Psoas muscle (tissue), 8 donors: Measurements from ENCODE around the gene LURAP1L. TPM values are rescaled to one million over a fixed set of nuclear protein-coding genes. Genes with fewer than 3 reads are reported as not detected.

Experiments used
- ATAC-seq, 4 donors: fragments of 200-7000 bp; cut with Tn5 transposase; one replicate each; pipeline ENCODE4 v1.9.1; 2020; ENCODE audit warnings: moderate library complexity in 3 of 4, mild to moderate bottlenecking in 2 of 4
- DNase-seq, 2 donors: peaks; one replicate each; pipeline ENCODE4 v3.0.0-alpha.2; 2020
- H3K27ac ChIP-seq: fragments of 200-600 bp; one replicate; pipeline ENCODE4 v1.8.0; 2022
- H3K27me3 ChIP-seq, 3 donors: fragments of 200-600 bp in 1 of 3; one replicate each; pipeline versions ENCODE4 v1.6.1 to v1.8.0; 2013 to 2022; ENCODE audit warnings: low read length in 2 of 3, mild to moderate bottlenecking in 2 of 3, moderate library complexity in 1 of 3; ENCODE audit not compliant: insufficient read depth in 3 of 3
- H3K36me3 ChIP-seq, 2 donors: fragments of 200-600 bp in 1 of 2; one replicate each; pipeline versions ENCODE4 v1.6.1 to v1.8.0; 2013 to 2022; ENCODE audit warnings: low read depth in 1 of 2, mild to moderate bottlenecking in 1 of 2, moderate library complexity in 1 of 2; ENCODE audit not compliant: insufficient read depth in 1 of 2
- H3K4me1 ChIP-seq: fragments of 200-600 bp; one replicate; pipeline ENCODE4 v1.8.0; 2022
- H3K4me3 ChIP-seq: fragments of 200-600 bp; one replicate; pipeline ENCODE4 v1.8.0; 2022; ENCODE audit warnings: mild to moderate bottlenecking
- H3K9me3 ChIP-seq: fragments of 200-600 bp; one replicate; pipeline ENCODE4 v1.8.0; 2022
- CTCF ChIP-seq: fragments of 200-600 bp; IDR thresholded peaks from one replicate; pipeline ENCODE4 v1.8.0; 2022; ENCODE audit warnings: antibody characterized with exemption
- WGBS, 3 donors: extraction: QIAGEN DNeasy Blood & Tissue Kit; methylation state at CpG; one replicate each; pipeline versions ENCODE4 v1.1.6 to v1.1.7; 2013; 5-methylcytosine and 5-hydroxymethylcytosine counted together
- intact Hi-C, 2 donors: fragments of 100-400 bp; cut with DNase I; formaldehyde crosslinking; loops; one replicate each; pipeline versions ENCODE4 v1.11.0 to v1.14.2; 2022
- polyA plus RNA-seq, 3 donors: library from polyadenylated mRNA; stranded (reverse); fragments of 200-250 nt; gene quantifications; one replicate each; pipeline ENCODE4 v1.2.3, GENCODE V29; 2013
- total RNA-seq, 4 donors: library from RNA; stranded (reverse); fragmentation: NEBNext Ultra II Directional in 2 of 4; extraction: Animal tissue kit (Norgen Biotek cat#: 25700) in 2 of 4; gene quantifications; one replicate each; pipeline versions ENCODE4 v1.2.1 to v1.2.4, GENCODE V29; 2021 to 2023
- donor health status: healthy with polysubstance abuse.
- donor health status: DM: no; HTN: no; CAD: no; lungs with moderate emphysema.
- donor health status: Bipolar disorder and iron deficiency.
- donor health status: healthy.
- donor health status: DM: yes; HTN: yes; CAD: no.
- donor health status: DM: no; HTN: no; CAD: no.
- donor health status: DM: no; HTN: no; CAD: no.
- donor health status: DM: yes; HTN: yes; CAD: no.

LURAP1L gene
- total and polyA plus RNA-seq, 7 donors, result 1.0 to 6.3 (median 2.5) TPM

- H3K36me3 ChIP-seq, result no peaks in the 10 kb centered on the region
- ATAC-seq (no peak), DNase-seq (no peak)
- no peak for TF ChIP-seq CTCF
- H3K4me1 ChIP-seq, result peaks cover 4% of the 10 kb centered on the region
- intact Hi-C loops, result no loop called here
- H3K9me3 ChIP-seq, result no peaks in the 10 kb centered on the region
- H3K4me3 ChIP-seq, result no peak overlapping the region
- peak overlapping the region; percentile 12 for H3K27ac ChIP-seq
- WGBS, 3 donors, result 34 to 42% (median 41%) methylated on average over 2 of the region's 2 CpGs
- no peaks in the 10 kb centered on the region for H3K27me3 ChIP-seq
Observed at GRCh38 chr9:12785260-12785770, 10.5 kb downstream of the LURAP1L start.

- intact Hi-C loops, result no loop called here
Observed at GRCh38 chr9:12785941-12786340, 11.1 kb downstream of the LURAP1L start.

GRCh38 chr9:12790001-12790400, 15.2 kb downstream of the LURAP1L start:
- peaks cover 4% of the 10 kb centered on the region for H3K4me1 ChIP-seq
- TF ChIP-seq CTCF, result no peak
- intact Hi-C loops, result no loop called here
- no peaks in the 10 kb centered on the region for H3K27me3 ChIP-seq
- no peaks in the 10 kb centered on the region for H3K36me3 ChIP-seq
- no peaks in the 10 kb centered on the region for H3K9me3 ChIP-seq
- H3K27ac ChIP-seq, result no peak overlapping the region
- H3K4me3 ChIP-seq, result no peak overlapping the region
- ATAC-seq (no peak), DNase-seq (no peak)

More at GRCh38 chr9:12785941-12786340, 11.1 kb downstream of the LURAP1L start:
- DNase-seq (no peak), ATAC-seq (no peak)
- Histone ChIP-seq H3K27me3 (no peaks in the 10 kb centered on the region), H3K27ac (no peak overlapping the region), H3K4me1 (peaks cover 4% of the 10 kb centered on the region), H3K9me3 (no peaks in the 10 kb centered on the region), H3K36me3 (no peaks in the 10 kb centered on the region), H3K4me3 (no peak overlapping the region)
- no peak for TF ChIP-seq CTCF

- no peak overlapping the region for H3K27ac ChIP-seq
- no peak for TF ChIP-seq CTCF
- ATAC-seq, result no peak
- intact Hi-C loops, result no loop called here
- no peaks in the 10 kb centered on the region for H3K27me3 ChIP-seq
- DNase-seq, result no peak
- H3K4me3 ChIP-seq, result no peak overlapping the region
- WGBS, 3 donors, result 28 to 46% (median 34%) methylated on average over 3 of the region's 3 CpGs
- H3K9me3 ChIP-seq, result no peaks in the 10 kb centered on the region
- no peaks in the 10 kb centered on the region for H3K36me3 ChIP-seq
- peaks cover 4% of the 10 kb centered on the region for H3K4me1 ChIP-seq
Observed at GRCh38 chr9:12790883-12791282, 16.1 kb downstream of the LURAP1L start.

GRCh38 chr9:12794101-12794799, 19.4 kb downstream of the LURAP1L start:
- intact Hi-C loops, result no loop called here
- no peak for DNase-seq
- 76 to 81% (median 80%) methylated on average over 2 of the region's 2 CpGs for WGBS, 3 donors
- ATAC-seq, result no peak
- Histone ChIP-seq H3K27ac (no peak overlapping the region), H3K27me3 (no peaks in the 10 kb centered on the region), H3K9me3 (no peaks in the 10 kb centered on the region), H3K4me1 (peaks cover 4% of the 10 kb centered on the region), H3K4me3 (no peak overlapping the region), H3K36me3 (no peaks in the 10 kb centered on the region)
- TF ChIP-seq CTCF, result no peak
